ENCODE results near the gene TMEM191B. TPM values are rescaled to one million over a fixed set of nuclear protein-coding genes. Genes with fewer than 3 reads are reported as not detected.
"Not testable (repeated sequence)": the region's sequence is repeated elsewhere in the genome, so short reads cannot be mapped to it uniquely, and the experiment has no call there.

Gene TMEM191B
- 0.40 TPM for polyA plus RNA-seq (2013, experiment 1 of 2; ENCODE audit: insufficient read length)
- 0.81 TPM for polyA plus RNA-seq (2013, experiment 2 of 2; ENCODE audit: insufficient read length)

DNA sequence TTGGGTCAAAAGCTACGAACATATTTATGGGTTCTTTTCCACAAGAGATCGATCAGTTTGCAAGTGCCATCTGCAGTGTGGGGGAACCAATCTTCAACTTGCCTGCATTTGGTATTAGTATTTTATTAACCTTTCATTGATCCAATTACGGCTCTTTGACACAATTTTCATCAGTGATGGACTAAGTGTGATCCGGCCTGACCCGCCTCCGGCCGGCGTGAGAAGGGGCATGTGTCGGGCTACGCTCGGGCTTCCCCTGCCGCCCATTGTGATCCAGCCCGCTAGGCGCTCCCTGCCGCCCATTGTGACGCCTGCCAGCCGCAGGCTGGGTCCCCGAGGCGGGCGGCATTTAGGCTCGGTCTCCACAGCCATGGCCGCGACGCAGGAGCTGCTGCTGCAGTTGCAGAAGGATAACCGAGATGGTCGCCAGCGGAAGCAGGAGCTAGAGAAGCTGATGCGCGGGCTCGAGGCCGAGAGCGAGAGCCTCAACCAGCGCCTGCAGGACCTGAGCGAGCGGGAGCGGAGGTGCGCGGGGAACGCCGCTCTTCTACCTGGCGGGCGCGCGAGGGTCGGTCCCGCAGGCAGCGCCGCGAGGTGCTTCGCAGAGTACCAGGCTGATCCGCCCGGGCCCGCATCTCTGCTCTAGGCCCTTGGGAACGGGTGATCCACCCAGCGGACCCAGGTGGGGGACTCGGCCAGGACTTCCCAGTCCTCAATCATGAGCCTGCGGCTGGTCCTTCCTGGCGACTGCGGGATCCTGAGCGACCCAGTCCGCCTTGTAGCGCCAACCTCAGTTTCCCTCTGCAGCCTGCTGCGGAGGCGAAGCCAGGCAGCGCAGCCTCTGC, at the start of gene TMEM191B:
TSS of gene TMEM191B (plus strand) at position 51 of the 845 bp plus-strand sequence. CDS start at position 230, 179 bp downstream.
- not testable (repeated sequence) for DNase-seq

DNA sequence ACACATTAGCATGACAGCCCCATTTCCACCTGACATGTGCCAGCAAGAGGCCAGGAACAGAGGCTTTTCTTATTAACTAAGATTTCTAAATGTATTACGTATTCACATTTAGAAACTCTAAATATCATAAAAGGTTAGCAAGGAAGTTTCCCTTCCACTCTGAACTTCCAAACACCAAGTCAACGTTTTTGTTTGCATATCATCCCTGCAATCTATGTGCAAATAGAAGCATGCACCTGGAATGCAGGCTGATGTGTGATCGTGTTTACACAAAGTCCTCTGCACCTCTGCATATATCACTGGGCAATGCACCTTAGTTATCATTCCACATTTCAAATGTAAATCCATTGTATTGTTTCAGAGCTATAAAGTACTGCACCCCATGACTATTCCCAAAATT, 31.4 kb upstream of the TMEM191B start:
- DNase-seq, result not testable (repeated sequence)

DNA sequence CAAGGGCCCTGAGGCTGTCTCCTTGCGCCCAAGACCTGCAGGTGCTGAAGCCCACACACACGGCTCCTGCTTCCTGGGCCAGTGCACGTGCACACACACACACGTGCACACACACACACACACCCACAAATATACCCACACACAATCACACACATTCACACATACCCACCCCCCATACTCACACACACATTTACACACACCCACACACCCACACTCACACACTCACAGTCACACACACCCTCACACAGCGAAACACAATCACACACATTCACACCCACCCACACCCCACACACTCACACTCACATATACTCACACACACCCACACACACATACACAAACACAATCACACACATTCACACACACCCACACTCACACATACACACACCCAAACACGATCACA, 16.3 kb upstream of the TMEM191B start:
- DNase-seq, result not testable (repeated sequence)

DNA sequence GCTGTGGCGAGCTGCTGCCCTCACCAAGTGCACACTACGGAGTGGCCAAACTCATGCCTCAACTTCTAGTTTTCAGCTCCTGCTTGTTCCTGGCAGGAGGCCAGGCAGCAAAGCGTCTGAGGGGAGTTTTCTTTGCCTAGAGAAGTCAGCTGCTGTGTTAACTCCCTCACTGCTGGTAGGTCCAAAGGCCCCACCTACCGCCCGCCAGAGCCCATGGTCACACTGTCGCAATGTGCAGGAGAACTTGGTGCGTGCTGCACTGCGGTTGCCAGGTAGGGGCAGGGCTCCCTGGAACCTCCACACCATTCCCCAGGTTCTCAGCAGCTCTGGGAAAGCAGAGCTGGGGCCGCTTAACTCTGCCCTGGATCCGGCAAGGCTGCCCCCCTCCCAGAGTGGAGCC, 15.2 kb upstream of the TMEM191B start:
- not testable (repeated sequence) for DNase-seq

DNA sequence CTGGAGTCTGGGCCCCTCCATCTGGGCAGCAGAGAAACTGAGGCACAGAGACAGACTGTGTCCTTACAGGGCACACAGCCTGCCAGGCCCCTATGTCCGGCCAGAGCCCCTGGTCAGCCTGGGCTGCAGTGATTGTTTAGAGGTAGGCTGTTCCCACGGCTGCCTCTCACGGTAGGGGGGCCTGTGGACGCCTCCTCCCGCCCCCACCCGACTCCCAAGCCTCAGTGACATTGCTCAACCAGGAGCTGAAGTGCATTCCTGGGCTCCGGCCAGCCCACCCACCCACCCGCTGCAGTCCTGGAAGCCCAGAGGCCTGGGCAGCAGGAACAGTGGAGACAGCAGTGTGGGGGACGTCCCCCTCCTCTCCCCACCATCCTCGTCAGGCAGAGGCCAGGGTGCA, 14.1 kb upstream of the TMEM191B start:
- not testable (repeated sequence) for DNase-seq

DNA sequence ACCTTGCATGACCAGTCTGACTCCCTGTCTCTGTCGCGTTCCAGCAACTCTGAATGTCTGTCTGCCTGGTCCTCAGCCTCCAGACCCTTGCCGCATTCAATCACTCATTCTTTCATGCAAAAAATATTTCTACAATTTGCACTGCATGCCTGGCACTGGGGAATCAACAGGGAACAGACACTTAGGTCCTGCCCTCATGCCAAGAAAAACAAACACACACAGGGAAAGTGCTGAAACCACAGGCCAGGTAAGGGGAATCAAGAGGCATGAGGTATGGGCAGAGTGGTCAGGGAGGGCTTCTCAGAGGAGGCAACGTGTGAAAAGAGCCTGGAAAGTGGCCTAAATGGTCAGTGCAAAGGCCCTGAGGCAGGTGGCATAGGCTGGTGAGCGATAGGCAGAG, 9.5 kb upstream of the TMEM191B start, which contains the start of gene GGTLC3:
TSS of gene GGTLC3 (minus strand) at position 101 of the 400 bp plus-strand sequence. CDS start 264 bp downstream, outside the sequence.
- DNase-seq, result not testable (repeated sequence)

DNA sequence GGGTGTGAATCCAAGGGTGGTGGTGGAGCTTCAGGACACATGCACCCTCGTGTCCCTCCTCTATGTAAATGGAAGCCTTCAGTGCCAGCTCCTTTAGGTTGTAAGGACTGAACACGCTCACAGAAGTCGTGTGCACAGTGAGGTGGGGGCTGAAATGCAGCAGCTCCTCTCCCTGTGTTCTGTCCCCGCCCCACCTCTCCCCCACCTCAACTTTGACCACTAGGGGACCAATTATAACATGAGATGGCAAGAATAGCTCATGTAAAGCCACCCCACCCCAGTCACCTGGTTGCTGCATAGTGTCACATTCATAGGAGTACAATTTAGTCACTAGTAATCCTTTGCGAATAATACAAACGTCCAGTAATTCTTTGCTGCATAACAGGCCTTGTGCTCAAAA, 4.8 kb upstream of the TMEM191B start:
- DNase-seq, result not testable (repeated sequence)

DNA sequence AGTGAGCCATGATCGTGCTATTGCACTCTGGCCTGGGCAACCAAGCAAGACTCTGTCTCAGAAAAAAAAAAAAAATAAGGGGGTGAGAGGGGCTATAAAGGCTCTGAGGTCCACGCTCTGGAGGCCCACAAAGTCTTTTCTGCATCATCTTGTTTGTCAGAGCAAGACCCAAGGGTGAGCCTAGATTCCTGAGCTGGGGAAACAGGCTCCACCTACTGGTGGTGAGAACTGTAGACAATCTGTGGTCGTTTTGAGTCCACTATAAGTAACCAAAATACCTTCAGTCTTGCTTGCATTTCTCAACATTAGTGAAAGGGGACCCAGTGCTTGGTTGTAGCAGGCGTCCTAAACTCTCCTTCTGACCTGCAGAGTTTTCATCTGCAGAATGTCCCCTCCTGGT, 4.3 kb upstream of the TMEM191B start:
- DNase-seq, result not testable (repeated sequence)

DNA sequence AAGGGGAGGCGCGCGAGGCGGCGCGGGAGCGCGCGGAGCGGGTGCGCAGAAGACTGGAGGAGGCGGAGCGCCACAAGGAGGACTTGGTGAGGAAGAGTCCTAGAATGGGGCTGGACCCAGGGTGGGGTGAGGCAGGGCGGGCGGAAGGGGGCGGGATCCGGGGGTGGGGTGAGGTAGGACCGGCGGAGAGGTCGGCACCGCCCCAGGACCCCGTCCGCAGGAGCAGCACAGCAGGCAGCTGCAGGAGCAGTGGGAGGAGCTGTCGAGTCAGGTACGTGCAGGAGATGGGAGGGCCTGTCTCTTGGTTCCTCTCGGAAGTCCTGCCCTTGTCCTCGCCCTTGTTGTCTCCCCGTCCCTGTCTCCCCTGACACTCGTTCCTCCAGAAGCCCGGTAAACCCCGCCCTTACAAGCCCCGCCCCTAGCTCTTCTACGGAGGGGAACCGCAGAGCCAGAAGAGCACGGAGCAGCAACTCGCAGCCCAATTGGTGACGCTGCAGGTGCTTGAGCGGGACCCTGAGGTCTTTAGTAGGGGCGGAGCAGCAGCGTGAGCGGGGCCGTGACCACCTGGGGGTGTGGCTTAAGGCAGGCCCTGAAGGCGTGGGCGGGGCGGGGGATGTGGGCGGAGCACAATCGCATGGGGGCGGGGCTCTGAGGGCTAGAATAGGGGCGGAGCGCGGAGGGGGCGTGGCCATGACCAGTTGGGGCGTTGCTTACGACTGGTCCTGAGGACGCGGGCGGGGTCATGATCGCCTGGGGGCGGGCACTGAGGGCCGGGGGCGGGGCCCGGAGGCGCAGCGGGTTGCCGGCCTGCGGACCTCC, 1.2 kb downstream of the TMEM191B start:
- DNase-seq, result peak; percentile 56

DNA sequence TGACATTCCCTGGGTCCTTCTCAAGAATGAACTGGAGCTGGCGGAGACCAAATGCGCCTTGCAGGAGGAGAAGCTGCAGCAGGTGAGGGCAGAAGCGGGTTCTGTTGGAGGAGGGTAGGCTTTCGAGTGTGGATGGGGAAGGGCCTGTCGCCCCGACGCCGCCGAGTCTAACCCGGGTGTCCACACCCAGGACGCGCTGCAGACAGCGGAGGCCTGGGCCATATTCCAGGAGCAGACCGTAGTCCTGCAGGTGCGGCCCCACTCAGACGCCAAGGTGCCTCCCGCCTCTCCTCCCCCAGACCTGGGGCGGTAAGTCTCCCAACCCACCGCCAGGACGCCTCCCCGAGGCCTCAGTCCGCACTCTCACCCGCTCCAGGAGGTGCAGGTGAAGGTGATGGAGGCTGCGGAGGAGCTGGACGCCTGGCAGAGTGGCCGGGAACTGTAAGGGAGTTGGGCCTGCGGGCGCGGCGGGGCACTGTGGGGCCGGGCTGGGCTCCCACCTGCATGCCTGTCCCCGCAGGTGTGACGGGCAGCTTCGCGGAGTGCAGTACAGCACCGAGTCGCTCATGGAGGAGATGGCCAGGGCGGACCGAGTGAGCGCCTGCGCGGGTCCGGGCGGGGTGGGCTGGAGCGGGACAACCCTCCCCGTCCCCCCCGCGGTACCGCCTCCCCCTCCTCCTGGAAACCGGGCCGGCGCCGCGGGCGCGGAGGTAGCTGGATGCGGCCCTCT, 2.0 kb downstream of the TMEM191B start:
- DNase-seq, result not testable (repeated sequence)

DNA sequence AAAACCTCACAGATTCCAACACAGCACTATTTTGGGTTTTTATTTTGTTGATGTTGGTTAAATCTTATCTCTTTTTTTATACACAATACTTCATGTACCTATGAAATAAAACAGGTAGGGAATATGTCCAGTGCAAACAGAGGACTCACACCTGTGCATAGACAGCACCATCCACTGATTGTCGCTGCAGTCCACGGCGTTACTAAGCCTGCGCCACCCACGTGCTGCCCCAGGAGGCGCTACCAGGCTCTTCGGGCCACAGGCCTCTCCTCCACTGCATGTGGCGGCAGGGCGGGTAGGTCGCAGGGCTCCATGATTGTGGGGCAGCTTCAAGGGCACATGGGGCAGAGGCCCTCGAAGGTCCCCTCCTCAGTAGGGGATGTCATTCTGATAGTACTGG, 6.0 kb downstream of the TMEM191B start:
- not testable (repeated sequence) for DNase-seq

DNA sequence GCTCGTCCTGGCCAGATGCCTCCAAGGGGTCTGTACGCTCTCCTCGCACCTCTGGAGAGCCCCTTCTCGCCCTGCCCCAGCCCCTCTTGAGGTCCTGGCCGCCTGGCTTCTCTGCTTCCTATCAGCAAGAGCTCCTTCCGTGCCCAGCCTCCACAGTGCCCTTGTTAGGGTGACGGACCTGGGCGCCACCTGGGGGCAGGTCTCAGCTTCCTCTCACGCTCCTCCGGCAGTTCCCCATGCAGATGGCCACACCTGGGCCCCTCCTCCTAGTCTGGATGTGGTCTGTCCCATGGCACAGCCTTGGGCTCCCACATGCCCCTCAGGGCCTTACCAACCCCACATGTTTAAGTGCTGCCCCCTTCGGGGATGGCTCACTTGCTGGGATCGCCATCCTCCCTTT, 6.7 kb downstream of the TMEM191B start:
- not testable (repeated sequence) for DNase-seq

DNA sequence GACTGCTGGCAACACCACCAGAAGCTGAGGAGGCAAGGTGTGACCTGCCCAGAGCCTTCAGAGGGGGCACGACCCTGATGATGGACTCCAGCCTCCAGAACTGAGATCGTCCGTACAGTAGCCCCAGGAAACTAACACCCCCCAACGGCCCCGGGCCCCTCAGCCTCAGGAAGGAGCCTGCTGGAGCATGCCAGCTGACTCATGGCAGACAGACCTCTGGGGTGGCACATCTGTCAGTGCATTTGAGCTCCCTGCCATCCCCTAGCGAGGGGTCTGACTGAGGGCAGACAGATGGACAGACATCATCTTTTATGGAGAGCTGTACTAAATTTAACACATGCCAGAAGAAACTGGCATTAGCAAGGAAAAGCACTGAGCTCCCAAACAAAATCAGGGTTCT, 12.4 kb downstream of the TMEM191B start:
- not testable (repeated sequence) for DNase-seq

DNA sequence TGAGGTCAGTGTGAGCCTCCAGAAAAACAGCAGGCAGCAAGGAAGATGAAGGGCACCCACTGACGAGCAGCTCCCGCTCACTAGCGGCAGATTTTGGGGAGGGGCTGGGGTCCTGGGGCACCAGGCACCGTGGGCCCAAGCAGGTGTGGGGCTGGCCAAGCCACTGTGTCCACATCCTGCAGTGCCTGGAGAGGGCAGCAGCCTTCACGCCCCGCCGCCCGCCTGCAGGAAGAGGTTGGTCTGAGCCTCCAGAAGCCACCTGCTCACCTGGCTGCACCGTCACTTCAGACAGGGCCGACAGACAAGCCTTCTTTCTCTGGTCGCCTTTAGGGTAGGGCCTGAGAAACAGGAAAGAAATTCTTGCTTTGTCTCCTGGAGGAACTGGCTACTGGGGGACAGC, 15.8 kb downstream of the TMEM191B start:
- DNase-seq, result not testable (repeated sequence)

DNA sequence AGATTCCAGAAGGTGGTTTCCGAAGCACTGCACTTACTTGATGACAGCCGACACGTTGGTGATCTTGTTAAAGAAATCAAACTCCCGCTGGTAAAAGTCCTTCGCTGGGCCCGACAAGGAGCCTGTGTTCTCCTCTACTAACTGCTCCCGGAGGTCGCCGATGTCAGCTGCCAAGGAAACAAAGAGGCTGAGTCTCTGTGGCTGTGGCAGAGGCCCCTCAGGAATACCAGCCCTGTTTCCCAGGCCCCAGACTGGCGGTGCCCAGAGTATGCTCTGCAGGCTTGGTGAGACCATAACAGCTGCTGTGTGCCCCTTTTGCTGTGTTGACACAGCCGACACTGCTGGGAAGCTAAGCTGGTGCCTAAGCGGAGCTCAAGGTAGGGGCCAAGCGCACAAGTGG, 17.0 kb downstream of the TMEM191B start:
- not testable (repeated sequence) for DNase-seq

DNA sequence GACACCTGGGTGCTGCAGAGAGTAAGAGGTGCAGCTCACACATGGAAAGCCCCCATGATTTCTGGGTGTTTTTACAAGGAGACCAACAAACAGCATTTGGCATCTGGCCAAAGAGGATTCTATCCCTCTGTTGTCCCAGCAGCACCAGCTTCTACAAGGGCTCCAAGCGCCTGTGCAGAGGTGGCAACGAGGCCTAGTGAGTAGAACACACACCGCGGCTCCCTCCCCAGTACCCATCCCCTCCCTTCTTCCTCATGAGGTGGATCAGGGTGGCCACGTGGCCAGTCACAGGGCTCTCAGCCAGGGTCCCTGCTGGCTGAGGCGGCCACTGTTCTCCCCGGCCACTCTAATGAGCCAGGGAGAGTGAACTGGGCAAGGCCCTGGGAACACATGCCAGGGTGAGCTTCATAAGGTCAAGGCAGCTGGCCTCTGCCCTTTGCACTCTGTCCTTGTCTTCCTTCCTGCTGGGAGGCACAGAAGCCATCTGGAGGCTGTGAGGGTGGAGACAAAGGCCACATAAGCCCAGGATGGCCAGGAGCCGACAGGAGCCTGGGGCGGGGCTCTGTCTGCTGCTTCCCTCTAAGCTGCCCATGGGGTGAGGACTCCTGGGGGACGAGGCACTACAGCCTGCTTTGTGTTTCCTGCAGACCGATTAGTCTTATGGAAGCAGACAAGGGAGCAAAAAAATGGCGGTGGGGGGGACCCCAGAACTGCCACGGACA, 22.0 kb downstream of the TMEM191B start:
- DNase-seq, result not testable (repeated sequence)

DNA sequence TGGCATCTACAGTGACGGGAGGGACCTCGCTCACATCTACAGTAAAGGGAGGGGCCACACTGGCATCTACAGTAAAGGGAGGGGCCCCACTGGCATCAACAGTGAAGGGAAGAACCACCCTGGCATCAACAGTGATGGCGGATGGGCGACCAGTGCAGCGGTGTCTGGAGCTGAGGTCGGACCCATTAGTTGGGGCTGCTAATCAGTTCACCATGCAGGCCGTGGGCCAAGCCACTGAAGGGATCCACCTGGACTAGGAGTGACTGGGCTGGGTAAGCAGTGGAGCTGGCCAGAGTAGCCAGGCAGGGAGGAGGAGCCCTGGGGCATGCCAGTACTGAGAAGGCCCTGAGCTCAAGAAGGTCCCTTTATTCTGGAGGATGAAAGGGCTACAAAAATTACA, 23.4 kb downstream of the TMEM191B start:
- not testable (repeated sequence) for DNase-seq

DNA sequence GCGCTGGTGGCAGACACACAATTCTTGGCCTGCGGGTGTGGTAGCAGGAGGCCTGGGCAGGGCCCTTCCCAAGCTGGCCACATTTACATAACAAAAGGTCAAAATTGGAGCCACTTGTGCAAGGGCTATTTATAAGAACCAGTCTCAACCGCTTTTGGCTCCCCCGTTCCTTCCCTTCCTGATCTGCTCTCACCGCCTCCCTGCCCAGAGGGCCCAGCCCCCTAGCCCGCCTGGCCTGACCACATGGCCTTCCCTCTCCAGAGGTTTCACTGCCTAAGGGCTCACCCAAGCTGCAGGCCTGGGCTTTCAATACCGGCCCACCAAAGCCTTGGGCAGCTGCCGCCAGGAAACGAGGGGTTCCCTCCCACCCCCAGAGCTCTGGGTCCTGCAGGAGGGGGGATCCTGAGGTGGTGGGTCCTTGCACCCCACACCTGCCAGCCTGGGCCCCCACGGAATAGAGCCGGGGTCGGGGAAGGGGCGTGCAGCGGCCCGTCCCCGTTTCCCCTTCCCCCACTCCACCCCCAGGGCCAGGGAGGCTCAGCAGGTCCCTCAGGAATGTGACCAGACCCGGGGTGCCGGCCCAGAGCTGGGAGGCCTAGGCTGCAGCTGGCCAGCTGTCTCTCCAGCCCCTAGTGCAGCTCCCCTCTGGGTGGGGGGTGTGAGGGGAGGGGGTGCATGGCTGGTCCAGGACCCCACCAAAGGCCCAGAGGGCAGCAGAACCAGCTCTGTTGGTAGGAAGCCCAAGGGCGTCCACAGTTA, 25.4 kb downstream of the TMEM191B start:
- DNase-seq, result not testable (repeated sequence)

DNA sequence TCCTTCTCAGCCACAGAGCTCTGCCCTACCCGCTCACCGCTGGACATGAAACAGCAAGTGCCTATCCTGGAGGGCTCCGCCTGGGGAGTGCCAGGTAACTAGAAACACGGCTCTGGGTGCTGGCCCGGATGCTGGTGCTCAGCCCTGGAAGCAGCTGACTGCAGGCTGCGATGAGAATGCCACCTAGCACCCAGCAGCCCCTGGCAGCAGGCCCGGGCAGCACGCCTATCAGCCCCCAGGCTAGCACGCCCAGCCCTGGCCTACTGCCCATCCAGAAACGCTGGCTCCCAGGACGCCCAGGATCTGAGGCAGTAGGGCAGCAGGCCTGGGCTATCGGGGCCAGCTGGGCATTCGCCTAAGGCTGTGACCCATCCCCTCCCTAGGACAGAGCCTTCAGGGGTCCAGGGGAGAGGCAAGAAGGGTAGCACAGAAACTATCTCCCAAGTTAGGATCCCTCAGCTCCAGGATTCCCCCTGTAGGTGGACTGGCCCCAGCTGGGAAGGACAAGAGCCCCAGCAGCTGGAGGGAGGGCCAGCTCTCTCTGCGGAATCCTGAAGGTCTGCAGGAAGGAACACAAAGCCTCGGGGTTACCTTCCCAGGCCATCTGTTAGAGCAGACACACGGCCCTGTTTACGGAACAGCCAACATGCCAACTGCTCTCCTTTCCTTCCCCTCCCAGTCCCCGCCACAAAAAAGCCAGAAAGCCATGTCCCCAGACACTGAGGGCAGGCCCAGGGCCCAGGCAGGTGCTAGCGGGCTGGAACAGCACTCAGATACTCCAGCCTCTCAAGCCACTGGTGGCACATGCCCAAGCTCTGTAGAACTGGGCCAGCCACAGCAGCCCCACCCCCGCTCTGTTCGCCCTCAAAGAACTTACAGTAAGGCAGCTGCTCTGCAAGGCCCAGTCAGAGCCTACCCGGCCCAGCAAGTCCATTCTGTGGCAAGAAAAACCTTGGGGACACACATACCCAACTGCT, 27.0 kb downstream of the TMEM191B start:
- not testable (repeated sequence) for DNase-seq

DNA sequence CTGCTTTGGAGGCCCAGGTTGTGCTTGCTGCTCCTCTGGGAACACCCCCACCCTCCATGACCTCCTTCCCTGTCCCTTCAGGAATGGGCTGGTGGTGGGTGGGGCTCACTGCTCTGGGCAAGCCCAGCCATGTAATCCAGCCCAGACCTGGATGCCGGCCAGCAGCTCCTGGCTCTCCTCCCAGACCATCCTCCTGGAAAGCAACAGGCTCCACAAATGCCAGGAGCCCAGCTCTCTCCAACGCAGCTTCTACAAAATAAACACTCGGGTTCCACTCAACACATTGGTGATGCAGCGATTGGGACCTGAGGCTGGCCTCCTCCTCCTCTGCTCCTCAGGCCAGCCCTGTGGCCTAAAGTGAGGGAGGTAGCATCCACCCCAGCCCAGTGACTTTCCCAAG, 30.9 kb downstream of the TMEM191B start:
- DNase-seq, result not testable (repeated sequence)
